GM19395 (cell line): ENCODE results near the gene TCF15.
"Not testable (repeated sequence)": the region's sequence is repeated elsewhere in the genome, so short reads cannot be mapped to it uniquely, and the experiment has no call there.

Experiments used
- ATAC-seq: cut with Tn5 transposase; IDR thresholded peaks from one replicate; pipeline ENCODE4 v1.9.1; 2021; ENCODE audit warnings: mild to moderate bottlenecking, moderate library complexity; ENCODE audit not compliant: unreplicated experiment

The TCF15 gene

GRCh38 chr20:642398-643174 is 32.5 kb upstream of the TCF15 start:
- no peak for ATAC-seq

GRCh38 chr20:642013-642397 is 31.9 kb upstream of the TCF15 start:
- not testable (repeated sequence) for ATAC-seq

GRCh38 chr20:641516-641875 is 31.4 kb upstream of the TCF15 start:
- ATAC-seq: no peak

- ATAC-seq: no peak
Observed at GRCh38 chr20:640674-641515, 30.8 kb upstream of the TCF15 start.

- ATAC-seq: no peak
Observed at GRCh38 chr20:638579-638978, 28.5 kb upstream of the TCF15 start.

- no peak for ATAC-seq
Observed at GRCh38 chr20:637559-637958, 27.4 kb upstream of the TCF15 start.

GRCh38 chr20:635893-636338 is 25.8 kb upstream of the TCF15 start:
- ATAC-seq: no peak

- no peak for ATAC-seq
Observed at GRCh38 chr20:635028-635892, 25.2 kb upstream of the TCF15 start.

- no peak for ATAC-seq
Observed at GRCh38 chr20:634148-634925, 24.2 kb upstream of the TCF15 start.

GRCh38 chr20:631101-631500 is 21.0 kb upstream of the TCF15 start:
- ATAC-seq: no peak

GRCh38 chr20:626579-626978 is 16.5 kb upstream of the TCF15 start:
- no peak for ATAC-seq

GRCh38 chr20:625360-625932 is 15.3 kb upstream of the TCF15 start:
- no peak for ATAC-seq

- no peak for ATAC-seq
Observed at GRCh38 chr20:623704-624103, 13.6 kb upstream of the TCF15 start.

GRCh38 chr20:623021-623420 is 12.9 kb upstream of the TCF15 start:
- no peak for ATAC-seq

- no peak for ATAC-seq
Observed at GRCh38 chr20:622161-622560, 12.1 kb upstream of the TCF15 start.

- no peak for ATAC-seq
Observed at GRCh38 chr20:621125-621756, 11.1 kb upstream of the TCF15 start.

- no peak for ATAC-seq
Observed at GRCh38 chr20:620246-620645, 10.1 kb upstream of the TCF15 start.

- ATAC-seq: no peak
Observed at GRCh38 chr20:618980-619379, 8.9 kb upstream of the TCF15 start.

- ATAC-seq: no peak
Observed at GRCh38 chr20:617934-618690, 8.0 kb upstream of the TCF15 start.
